ENCODE data around the gene CRBN. TPM values are rescaled to one million over a fixed set of nuclear protein-coding genes. Genes with fewer than 3 reads are reported as not detected.
A peak's percentile ranks its signal among the peaks of the same experiment; 100 is the strongest.

Gene CRBN
- total and polyA plus RNA-seq, 2 of the 13 experiments (the other 11 are each of a cell fraction or from before 2014, with no cell fraction given): 30.8 to 36.1 TPM

DNA sequence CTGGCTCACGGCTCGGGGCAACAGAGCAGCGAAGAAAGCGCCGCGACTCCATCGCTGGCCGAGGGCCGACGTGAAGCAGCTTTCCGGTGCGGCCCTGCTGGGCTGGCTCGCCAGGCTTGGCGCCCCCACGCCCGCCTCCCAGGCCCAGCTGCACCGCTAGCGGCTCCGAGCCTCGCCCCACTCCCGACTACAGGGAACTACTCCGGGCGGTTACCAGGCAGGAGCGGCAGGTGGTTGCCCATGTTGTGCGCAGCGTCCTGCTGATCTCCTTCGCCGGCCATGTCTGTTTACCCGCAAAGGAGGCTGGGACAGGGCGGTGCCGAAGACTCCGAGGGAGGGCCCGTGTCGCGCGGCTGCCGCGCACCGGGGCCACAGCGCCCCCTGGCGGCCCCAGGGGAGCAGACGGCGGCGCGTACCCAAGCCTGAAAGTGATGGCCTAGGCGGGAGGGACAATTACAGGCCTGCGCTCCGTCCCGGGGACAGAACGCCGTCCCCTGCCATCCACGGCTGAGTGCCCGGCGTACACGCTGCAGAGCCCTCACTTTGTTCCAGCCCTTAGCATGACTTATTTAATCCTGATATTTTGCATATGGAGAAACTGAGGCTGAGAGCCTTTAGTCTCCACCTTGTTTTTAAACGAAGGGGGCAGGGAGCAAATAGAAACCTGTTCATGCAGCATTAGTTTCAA lies at the start of gene CRBN (continued):
- TF ChIP-seq, protein P1, sequence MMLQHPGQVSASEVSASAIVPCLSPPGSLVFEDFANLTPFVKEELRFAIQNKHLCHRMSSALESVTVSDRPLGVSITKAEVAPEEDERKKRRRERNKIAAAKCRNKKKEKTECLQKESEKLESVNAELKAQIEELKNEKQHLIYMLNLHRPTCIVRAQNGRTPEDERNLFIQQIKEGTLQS (CRISPR knock-in tag; IDR thresholded peaks at IDR 0.05): peak; percentile 61; the same call in 1 of the 2 replicates
- TF ChIP-seq, protein P2, sequence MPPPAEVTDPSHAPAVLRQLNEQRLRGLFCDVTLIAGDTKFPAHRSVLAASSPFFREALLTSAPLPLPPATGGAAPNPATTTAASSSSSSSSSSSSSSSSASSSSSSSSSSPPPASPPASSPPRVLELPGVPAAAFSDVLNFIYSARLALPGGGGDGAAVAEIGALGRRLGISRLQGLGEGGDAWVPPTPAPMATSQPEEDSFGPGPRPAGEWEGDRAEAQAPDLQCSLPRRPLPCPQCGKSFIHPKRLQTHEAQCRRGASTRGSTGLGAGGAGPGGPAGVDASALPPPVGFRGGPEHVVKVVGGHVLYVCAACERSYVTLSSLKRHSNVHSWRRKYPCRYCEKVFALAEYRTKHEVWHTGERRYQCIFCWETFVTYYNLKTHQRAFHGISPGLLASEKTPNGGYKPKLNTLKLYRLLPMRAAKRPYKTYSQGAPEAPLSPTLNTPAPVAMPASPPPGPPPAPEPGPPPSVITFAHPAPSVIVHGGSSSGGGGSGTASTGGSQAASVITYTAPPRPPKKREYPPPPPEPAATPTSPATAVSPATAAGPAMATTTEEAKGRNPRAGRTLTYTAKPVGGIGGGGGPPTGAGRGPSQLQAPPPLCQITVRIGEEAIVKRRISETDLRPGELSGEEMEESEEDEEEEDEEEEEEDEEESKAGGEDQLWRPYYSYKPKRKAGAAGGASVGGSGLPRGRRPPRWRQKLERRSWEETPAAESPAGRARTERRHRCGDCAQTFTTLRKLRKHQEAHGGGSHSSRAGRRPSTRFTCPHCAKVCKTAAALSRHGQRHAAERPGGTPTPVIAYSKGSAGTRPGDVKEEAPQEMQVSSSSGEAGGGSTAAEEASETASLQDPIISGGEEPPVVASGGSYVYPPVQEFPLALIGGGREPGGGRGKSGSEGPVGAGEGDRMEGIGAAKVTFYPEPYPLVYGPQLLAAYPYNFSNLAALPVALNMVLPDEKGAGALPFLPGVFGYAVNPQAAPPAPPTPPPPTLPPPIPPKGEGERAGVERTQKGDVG (CRISPR knock-in tag; IDR thresholded peaks at IDR 0.05; ENCODE audit: borderline replicate concordance): 0 out of 2 replicates have a peak, but pooled peaks have one; percentile 56
- 0 out of 2 replicates have a peak, but pooled peaks have one; percentile 67 for TF ChIP-seq ZNF44 (CRISPR knock-in tag; IDR thresholded peaks at IDR 0.05)
- TF ChIP-seq, protein P3, sequence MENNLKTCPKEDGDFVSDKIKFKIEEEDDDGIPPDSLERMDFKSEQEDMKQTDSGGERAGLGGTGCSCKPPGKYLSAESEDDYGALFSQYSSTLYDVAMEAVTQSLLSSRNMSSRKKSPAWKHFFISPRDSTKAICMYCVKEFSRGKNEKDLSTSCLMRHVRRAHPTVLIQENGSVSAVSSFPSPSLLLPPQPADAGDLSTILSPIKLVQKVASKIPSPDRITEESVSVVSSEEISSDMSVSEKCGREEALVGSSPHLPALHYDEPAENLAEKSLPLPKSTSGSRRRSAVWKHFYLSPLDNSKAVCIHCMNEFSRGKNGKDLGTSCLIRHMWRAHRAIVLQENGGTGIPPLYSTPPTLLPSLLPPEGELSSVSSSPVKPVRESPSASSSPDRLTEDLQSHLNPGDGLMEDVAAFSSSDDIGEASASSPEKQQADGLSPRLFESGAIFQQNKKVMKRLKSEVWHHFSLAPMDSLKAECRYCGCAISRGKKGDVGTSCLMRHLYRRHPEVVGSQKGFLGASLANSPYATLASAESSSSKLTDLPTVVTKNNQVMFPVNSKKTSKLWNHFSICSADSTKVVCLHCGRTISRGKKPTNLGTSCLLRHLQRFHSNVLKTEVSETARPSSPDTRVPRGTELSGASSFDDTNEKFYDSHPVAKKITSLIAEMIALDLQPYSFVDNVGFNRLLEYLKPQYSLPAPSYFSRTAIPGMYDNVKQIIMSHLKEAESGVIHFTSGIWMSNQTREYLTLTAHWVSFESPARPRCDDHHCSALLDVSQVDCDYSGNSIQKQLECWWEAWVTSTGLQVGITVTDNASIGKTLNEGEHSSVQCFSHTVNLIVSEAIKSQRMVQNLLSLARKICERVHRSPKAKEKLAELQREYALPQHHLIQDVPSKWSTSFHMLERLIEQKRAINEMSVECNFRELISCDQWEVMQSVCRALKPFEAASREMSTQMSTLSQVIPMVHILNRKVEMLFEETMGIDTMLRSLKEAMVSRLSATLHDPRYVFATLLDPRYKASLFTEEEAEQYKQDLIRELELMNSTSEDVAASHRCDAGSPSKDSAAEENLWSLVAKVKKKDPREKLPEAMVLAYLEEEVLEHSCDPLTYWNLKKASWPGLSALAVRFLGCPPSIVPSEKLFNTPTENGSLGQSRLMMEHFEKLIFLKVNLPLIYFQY (CRISPR knock-in tag; IDR thresholded peaks at IDR 0.05; ENCODE audit: borderline replicate concordance): peak; percentile 69; the same call in 1 of the 2 replicates
- 0 out of 2 replicates have a peak, but pooled peaks have one; percentile 78 for TF ChIP-seq ZIK1 (CRISPR knock-in tag; IDR thresholded peaks at IDR 0.05; ENCODE audit: borderline replicate concordance, low read depth)
- no peak for TF ChIP-seq ZSCAN22 (CRISPR knock-in tag; IDR thresholded peaks at IDR 0.05)
- TF ChIP-seq, protein P4, sequence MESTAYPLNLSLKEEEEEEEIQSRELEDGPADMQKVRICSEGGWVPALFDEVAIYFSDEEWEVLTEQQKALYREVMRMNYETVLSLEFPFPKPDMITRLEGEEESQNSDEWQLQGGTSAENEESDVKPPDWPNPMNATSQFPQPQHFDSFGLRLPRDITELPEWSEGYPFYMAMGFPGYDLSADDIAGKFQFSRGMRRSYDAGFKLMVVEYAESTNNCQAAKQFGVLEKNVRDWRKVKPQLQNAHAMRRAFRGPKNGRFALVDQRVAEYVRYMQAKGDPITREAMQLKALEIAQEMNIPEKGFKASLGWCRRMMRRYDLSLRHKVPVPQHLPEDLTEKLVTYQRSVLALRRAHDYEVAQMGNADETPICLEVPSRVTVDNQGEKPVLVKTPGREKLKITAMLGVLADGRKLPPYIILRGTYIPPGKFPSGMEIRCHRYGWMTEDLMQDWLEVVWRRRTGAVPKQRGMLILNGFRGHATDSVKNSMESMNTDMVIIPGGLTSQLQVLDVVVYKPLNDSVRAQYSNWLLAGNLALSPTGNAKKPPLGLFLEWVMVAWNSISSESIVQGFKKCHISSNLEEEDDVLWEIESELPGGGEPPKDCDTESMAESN (CRISPR knock-in tag; conservative IDR thresholded peaks at IDR 0.05): peak; percentile 93; the same call in 1 of the 2 replicates
- TF ChIP-seq, protein P5, sequence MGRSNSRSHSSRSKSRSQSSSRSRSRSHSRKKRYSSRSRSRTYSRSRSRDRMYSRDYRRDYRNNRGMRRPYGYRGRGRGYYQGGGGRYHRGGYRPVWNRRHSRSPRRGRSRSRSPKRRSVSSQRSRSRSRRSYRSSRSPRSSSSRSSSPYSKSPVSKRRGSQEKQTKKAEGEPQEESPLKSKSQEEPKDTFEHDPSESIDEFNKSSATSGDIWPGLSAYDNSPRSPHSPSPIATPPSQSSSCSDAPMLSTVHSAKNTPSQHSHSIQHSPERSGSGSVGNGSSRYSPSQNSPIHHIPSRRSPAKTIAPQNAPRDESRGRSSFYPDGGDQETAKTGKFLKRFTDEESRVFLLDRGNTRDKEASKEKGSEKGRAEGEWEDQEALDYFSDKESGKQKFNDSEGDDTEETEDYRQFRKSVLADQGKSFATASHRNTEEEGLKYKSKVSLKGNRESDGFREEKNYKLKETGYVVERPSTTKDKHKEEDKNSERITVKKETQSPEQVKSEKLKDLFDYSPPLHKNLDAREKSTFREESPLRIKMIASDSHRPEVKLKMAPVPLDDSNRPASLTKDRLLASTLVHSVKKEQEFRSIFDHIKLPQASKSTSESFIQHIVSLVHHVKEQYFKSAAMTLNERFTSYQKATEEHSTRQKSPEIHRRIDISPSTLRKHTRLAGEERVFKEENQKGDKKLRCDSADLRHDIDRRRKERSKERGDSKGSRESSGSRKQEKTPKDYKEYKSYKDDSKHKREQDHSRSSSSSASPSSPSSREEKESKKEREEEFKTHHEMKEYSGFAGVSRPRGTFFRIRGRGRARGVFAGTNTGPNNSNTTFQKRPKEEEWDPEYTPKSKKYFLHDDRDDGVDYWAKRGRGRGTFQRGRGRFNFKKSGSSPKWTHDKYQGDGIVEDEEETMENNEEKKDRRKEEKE (IDR thresholded peaks at IDR 0.05): no peak
- no peak; the same call in 1 of the 2 replicates for TF ChIP-seq ZNF556 (CRISPR knock-in tag; IDR thresholded peaks at IDR 0.05; ENCODE audit: borderline replicate concordance)
- 0 out of 2 replicates have a peak, but pooled peaks have one; percentile 61 for TF ChIP-seq ZNF792 (CRISPR knock-in tag; IDR thresholded peaks at IDR 0.05)
- TF ChIP-seq ZNF274 (CRISPR knock-in tag; IDR thresholded peaks at IDR 0.05): peak; percentile 95; the same call in 1 of the 2 replicates
- TF ChIP-seq, protein P6, sequence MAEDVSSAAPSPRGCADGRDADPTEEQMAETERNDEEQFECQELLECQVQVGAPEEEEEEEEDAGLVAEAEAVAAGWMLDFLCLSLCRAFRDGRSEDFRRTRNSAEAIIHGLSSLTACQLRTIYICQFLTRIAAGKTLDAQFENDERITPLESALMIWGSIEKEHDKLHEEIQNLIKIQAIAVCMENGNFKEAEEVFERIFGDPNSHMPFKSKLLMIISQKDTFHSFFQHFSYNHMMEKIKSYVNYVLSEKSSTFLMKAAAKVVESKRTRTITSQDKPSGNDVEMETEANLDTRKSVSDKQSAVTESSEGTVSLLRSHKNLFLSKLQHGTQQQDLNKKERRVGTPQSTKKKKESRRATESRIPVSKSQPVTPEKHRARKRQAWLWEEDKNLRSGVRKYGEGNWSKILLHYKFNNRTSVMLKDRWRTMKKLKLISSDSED (CRISPR knock-in tag; IDR thresholded peaks at IDR 0.05): no peak
- 0 out of 2 replicates have a peak, but pooled peaks have one; percentile 48 for TF ChIP-seq ZNF121 (CRISPR knock-in tag; IDR thresholded peaks at IDR 0.05)
- no peak for TF ChIP-seq GATAD2A (CRISPR knock-in tag; IDR thresholded peaks at IDR 0.05)

Data from HepG2 (cell line).